H9 (cell line): ENCODE measurements around the gene LRRC8B. TPM values are rescaled to one million over a fixed set of nuclear protein-coding genes. Genes with fewer than 3 reads are reported as not detected.

Experiments
- DNase-seq: peaks from one replicate; pipeline ENCODE4 v3.0.0-alpha.2; 2017
- H2AFZ ChIP-seq: one replicate; pipeline ENCODE4 v1.6.1; 2013; ENCODE audit warnings: mild to moderate bottlenecking, low read length, control low read depth, moderate library complexity
- H2AK5ac ChIP-seq: 2 replicates; pipeline ENCODE4 v1.6.1; 2013; ENCODE audit warnings: low read length, control low read depth, mixed read lengths; ENCODE audit not compliant: insufficient read length
- H2BK120ac ChIP-seq: one replicate; pipeline ENCODE4 v1.6.1; 2013; ENCODE audit warnings: low read depth, mild to moderate bottlenecking, low read length, control low read depth, inconsistent platforms; ENCODE audit not compliant: poor library complexity, severe bottlenecking
- H2BK12ac ChIP-seq: 2 replicates; pipeline ENCODE4 v1.6.1; 2013; ENCODE audit warnings: low read length, control low read depth, mixed read lengths, low read depth; ENCODE audit not compliant: insufficient read length
- H2BK15ac ChIP-seq: 2 replicates; pipeline ENCODE4 v1.6.1; 2013; ENCODE audit warnings: low read depth, low read length, control low read depth
- H2BK20ac ChIP-seq: one replicate; pipeline ENCODE4 v1.6.1; 2013; ENCODE audit warnings: low read depth, mild to moderate bottlenecking, low read length, control low read depth, inconsistent platforms; ENCODE audit not compliant: poor library complexity, severe bottlenecking
- H2BK5ac ChIP-seq: 2 replicates; pipeline ENCODE4 v1.6.1; 2013; ENCODE audit warnings: low read length, control low read depth, mixed read lengths; ENCODE audit not compliant: insufficient read length
- H3K14ac ChIP-seq: 2 replicates; pipeline ENCODE4 v1.6.1; 2013; ENCODE audit warnings: low read length, control low read depth; ENCODE audit not compliant: insufficient read depth
- H3K18ac ChIP-seq: 2 replicates; pipeline ENCODE4 v1.6.1; 2013; ENCODE audit warnings: low read depth, mild to moderate bottlenecking, mixed read lengths, low read length, control low read depth; ENCODE audit not compliant: insufficient read length
- H3K23ac ChIP-seq: 2 replicates; pipeline ENCODE4 v1.6.1; 2013; ENCODE audit warnings: low read length, control low read depth, mixed read lengths, low read depth; ENCODE audit not compliant: insufficient read length
- H3K23me2 ChIP-seq: 2 replicates; pipeline ENCODE4 v1.6.1; 2013; ENCODE audit warnings: low read depth, mild to moderate bottlenecking, mixed read lengths, low read length, control low read depth; ENCODE audit not compliant: insufficient read length, poor library complexity, severe bottlenecking
- H3K27ac ChIP-seq: 2 replicates; pipeline ENCODE4 v1.5.1; 2013; ENCODE audit warnings: low read length, control low read depth, mixed read lengths, low read depth; ENCODE audit not compliant: insufficient read length
- H3K27me3 ChIP-seq: 2 replicates; pipeline ENCODE4 v1.6.1; 2013; ENCODE audit warnings: low read length, control low read depth, inconsistent platforms; ENCODE audit not compliant: insufficient read depth
- H3K4ac ChIP-seq: 2 replicates; pipeline ENCODE4 v1.6.1; 2013; ENCODE audit warnings: low read depth, mild to moderate bottlenecking, control low read depth, inconsistent platforms, low read length, moderate library complexity
- H3K4me1 ChIP-seq: 2 replicates; pipeline ENCODE4 v1.6.1; 2013; ENCODE audit warnings: low read length, control low read depth, inconsistent platforms; ENCODE audit not compliant: insufficient read depth
- H3K4me2 ChIP-seq: 2 replicates; pipeline ENCODE4 v1.6.1; 2013; ENCODE audit warnings: low read length, control low read depth, mixed read lengths; ENCODE audit not compliant: insufficient read length, insufficient read depth
- H3K56ac ChIP-seq: 2 replicates; pipeline ENCODE4 v1.6.1; 2013; ENCODE audit warnings: low read depth, mild to moderate bottlenecking, mixed read lengths, low read length, control low read depth; ENCODE audit not compliant: insufficient read length
- H3K79me1 ChIP-seq: 2 replicates; pipeline ENCODE4 v1.6.1; 2013; ENCODE audit warnings: low read depth, mild to moderate bottlenecking, moderate library complexity, low read length, control low read depth, inconsistent platforms; ENCODE audit not compliant: insufficient read depth, poor library complexity, severe bottlenecking
- H3K79me2 ChIP-seq: 2 replicates; pipeline ENCODE4 v1.6.1; 2013; ENCODE audit warnings: low read length, control low read depth, inconsistent platforms; ENCODE audit not compliant: insufficient read depth
- H3K9ac ChIP-seq: 2 replicates; pipeline ENCODE4 v1.6.1; 2013; ENCODE audit warnings: low read length, control low read depth, mixed read lengths; ENCODE audit not compliant: insufficient read length; ENCODE audit errors: extremely low read depth
- H3K9me3 ChIP-seq: one replicate; pipeline ENCODE4 v1.6.1; 2013; ENCODE audit warnings: low read depth, low read length, inconsistent platforms; ENCODE audit not compliant: control insufficient read depth
- H3T11ph ChIP-seq: one replicate; pipeline ENCODE4 v1.6.1; 2013; ENCODE audit warnings: mild to moderate bottlenecking, low read length, control low read depth, inconsistent platforms
- H4K20me1 ChIP-seq: one replicate; pipeline ENCODE4 v1.6.1; 2013; ENCODE audit not compliant: control insufficient read depth, insufficient read length, insufficient read depth
- H4K5ac ChIP-seq: 2 replicates; pipeline ENCODE4 v1.6.1; 2013; ENCODE audit warnings: low read depth, mild to moderate bottlenecking, mixed read lengths, low read length, control low read depth; ENCODE audit not compliant: insufficient read length
- H4K8ac ChIP-seq: replicated peaks from 2 replicates; pipeline ENCODE4 v1.6.1; 2013; ENCODE audit warnings: low read length, control low read depth, mixed read lengths, low read depth; ENCODE audit not compliant: insufficient read length
- H4K91ac ChIP-seq: 2 replicates; pipeline ENCODE4 v1.6.1; 2013; ENCODE audit warnings: low read depth, mild to moderate bottlenecking, moderate library complexity, mixed read lengths, low read length, control low read depth; ENCODE audit not compliant: insufficient read length
- H3K27ac Mint-ChIP-seq, 3 experiments: 2 replicates in 2 of 3; 3 replicates in 1 of 3; pipeline ENCODE4 v1.8.0; 2020 to 2021; ENCODE audit warnings: mixed read lengths in 3 of 3, mild to moderate bottlenecking in 1 of 3, moderate library complexity in 1 of 3
- H3K27me3 Mint-ChIP-seq: 2 replicates; pipeline ENCODE4 v1.8.0; 2021; ENCODE audit warnings: low read depth, mild to moderate bottlenecking, moderate library complexity, mixed read lengths
- H3K36me3 Mint-ChIP-seq, 3 experiments: 2 replicates in 2 of 3; 3 replicates in 1 of 3; pipeline ENCODE4 v1.8.0; 2020 to 2021; ENCODE audit warnings: low read depth in 3 of 3, mixed read lengths in 3 of 3; ENCODE audit not compliant: insufficient read depth in 1 of 3
- H3K4me1 Mint-ChIP-seq, 2 experiments: 2 replicates each; pipeline ENCODE4 v1.8.0; 2020; ENCODE audit warnings: mixed read lengths in 2 of 2
- H3K4me3 Mint-ChIP-seq, 2 experiments: 2 replicates in 1 of 2; 3 replicates in 1 of 2; pipeline ENCODE4 v1.8.0; 2020 to 2021; ENCODE audit warnings: mild to moderate bottlenecking in 2 of 2, mixed read lengths in 2 of 2, moderate library complexity in 1 of 2
- H3K9me3 Mint-ChIP-seq, 2 experiments: 2 replicates in 1 of 2; 3 replicates in 1 of 2; pipeline ENCODE4 v1.8.0; 2020; ENCODE audit warnings: mild to moderate bottlenecking in 2 of 2, mixed read lengths in 2 of 2, moderate library complexity in 1 of 2
- WGBS: extraction: QIAGEN DNeasy Blood & Tissue Kit; methylation state at CpG from one replicate; pipeline ENCODE4 v1.1.7; 2013; ENCODE audit warnings: missing lambda C conversion rate, low lambda C conversion rate, mixed read lengths; ENCODE audit not compliant: insufficient read length; ENCODE audit errors: extremely low coverage; 5-methylcytosine and 5-hydroxymethylcytosine counted together
- total RNA-seq: library from RNA; stranded (reverse); gene quantifications from 2 replicates; pipeline ENCODE4 v1.2.1, GENCODE V29; 2021
- TF ChIP-seq, protein P1 (sequence below): fragments of 200-600 bp; sonication (generic); conservative IDR thresholded peaks from 3 replicates; pipeline ENCODE4 v1.8.0; 2021; ENCODE audit warnings: antibody characterized with exemption, mild to moderate bottlenecking

LRRC8B gene
- total RNA-seq, 1 experiment from 2014 or later, result 33.2 TPM

DNA sequence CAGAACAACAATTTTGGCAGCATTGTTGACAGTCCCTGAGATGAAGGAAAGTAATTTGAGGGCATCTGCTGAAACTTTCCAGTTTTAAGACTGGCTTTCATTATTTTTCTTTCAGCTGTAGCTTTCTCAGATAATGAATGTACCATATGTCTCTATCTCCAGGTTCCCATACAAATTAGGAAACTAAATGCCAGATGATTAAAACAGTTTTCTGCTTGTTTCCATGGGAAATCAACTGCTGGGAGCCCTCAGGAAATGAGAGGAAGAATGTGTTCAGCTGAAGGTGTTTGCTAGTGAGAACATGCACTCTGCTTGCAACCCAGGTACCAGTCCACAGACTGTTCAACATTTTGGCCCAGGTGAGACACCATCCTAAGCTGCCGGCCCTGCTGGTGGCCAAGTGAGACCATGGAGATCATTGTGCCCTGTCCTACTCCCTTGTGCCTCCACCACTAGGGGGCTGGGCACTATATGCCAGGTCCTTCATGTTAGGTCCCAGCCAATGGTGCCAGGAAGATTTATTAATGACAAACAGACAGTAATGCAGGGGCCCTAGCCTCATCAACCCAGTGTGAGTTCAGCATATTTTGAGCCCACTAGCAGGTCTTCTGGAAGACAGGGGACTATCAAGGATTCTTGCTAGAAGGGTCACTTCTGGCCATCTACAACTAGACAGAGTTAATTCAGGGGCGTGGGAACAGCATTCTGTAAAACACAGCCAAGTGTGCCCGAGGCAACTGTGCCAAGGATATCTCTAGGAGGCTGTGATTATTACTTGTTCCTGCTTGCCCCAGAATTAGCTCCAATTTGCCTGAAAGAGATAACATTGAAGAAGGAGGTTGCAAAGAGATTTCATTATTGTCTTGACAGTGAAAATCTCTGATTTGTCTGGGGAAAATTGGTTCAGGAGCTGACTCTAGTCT, 91.3 kb downstream of the LRRC8B start:
- Mint-ChIP-seq H3K4me1 (peaks cover 5 to 8% of the 10 kb centered on the region in 2 experiments), H3K36me3 (peaks cover 12 to 18% (median 16%) of the 10 kb centered on the region in 3 experiments), H3K27me3 (no peaks in the 10 kb centered on the region), H3K9me3 (peaks cover 11 to 16% of the 10 kb centered on the region in 2 experiments), H3K27ac (no peak overlapping the region), H3K4me3 (no peak overlapping the region)
- Histone ChIP-seq H3K23ac (no peak overlapping the region), H4K5ac (no peak overlapping the region), H3K27ac (no peak overlapping the region), H2BK120ac (no peak overlapping the region), H3K9ac (no peak overlapping the region), H3T11ph (no peak overlapping the region), H2BK20ac (no peak overlapping the region), H2AFZ (no peak overlapping the region), H2AK5ac (no peak overlapping the region), H3K23me2 (no peaks in the 10 kb centered on the region), H3K27me3 (no peaks in the 10 kb centered on the region), H4K20me1 (no peaks in the 10 kb centered on the region), H3K18ac (no peak overlapping the region), H3K4ac (no peak overlapping the region), H3K4me1 (no peaks in the 10 kb centered on the region), H4K91ac (no peak overlapping the region), H3K56ac (no peak overlapping the region), H3K9me3 (no peaks in the 10 kb centered on the region), H3K79me1 (no peaks in the 10 kb centered on the region), H2BK15ac (no peak overlapping the region), H2BK5ac (no peak overlapping the region), H3K4me2 (no peak overlapping the region), H2BK12ac (no peak overlapping the region), H4K8ac (no peak overlapping the region), H3K79me2 (no peaks in the 10 kb centered on the region), H3K14ac (no peak overlapping the region)
- TF ChIP-seq, protein P1, sequence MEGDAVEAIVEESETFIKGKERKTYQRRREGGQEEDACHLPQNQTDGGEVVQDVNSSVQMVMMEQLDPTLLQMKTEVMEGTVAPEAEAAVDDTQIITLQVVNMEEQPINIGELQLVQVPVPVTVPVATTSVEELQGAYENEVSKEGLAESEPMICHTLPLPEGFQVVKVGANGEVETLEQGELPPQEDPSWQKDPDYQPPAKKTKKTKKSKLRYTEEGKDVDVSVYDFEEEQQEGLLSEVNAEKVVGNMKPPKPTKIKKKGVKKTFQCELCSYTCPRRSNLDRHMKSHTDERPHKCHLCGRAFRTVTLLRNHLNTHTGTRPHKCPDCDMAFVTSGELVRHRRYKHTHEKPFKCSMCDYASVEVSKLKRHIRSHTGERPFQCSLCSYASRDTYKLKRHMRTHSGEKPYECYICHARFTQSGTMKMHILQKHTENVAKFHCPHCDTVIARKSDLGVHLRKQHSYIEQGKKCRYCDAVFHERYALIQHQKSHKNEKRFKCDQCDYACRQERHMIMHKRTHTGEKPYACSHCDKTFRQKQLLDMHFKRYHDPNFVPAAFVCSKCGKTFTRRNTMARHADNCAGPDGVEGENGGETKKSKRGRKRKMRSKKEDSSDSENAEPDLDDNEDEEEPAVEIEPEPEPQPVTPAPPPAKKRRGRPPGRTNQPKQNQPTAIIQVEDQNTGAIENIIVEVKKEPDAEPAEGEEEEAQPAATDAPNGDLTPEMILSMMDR, result peak; percentile 60
- DNase-seq, result peak; percentile 35
- no CpG with 5 or more reads among the region's 3 CpGs for WGBS
